G401.6 (cell line): Measurements from ENCODE around the gene XKR8.

Experiments
- FAIRE-seq: peaks from 2 replicates; lab custom pipeline; 2012; peaks lifted over from hg19 to GRCh38; lab: Jason Lieb, UNC

Gene XKR8

GRCh38 chr1:27959792-27960603, at the start of gene XKR8:
Gene XKR8 (plus strand): TSS chr1:27959973. CDS start chr1:27960070, 97 bp downstream.
- no peak for FAIRE-seq

- no peak for FAIRE-seq
Observed at GRCh38 chr1:27912429-27912828, 47.3 kb upstream of the XKR8 start.

GRCh38 chr1:27915082-27915575, 44.6 kb upstream of the XKR8 start:
- no peak for FAIRE-seq

GRCh38 chr1:27922272-27922671, 37.5 kb upstream of the XKR8 start:
- FAIRE-seq = no peak

- FAIRE-seq = no peak
Observed at GRCh38 chr1:27928216-27928954, 31.4 kb upstream of the XKR8 start.

GRCh38 chr1:27931184-27931583, 28.6 kb upstream of the XKR8 start:
- no peak for FAIRE-seq

GRCh38 chr1:27931759-27932158, 28.0 kb upstream of the XKR8 start:
- no peak for FAIRE-seq

GRCh38 chr1:27934818-27935549, 24.8 kb upstream of the XKR8 start, which contains the start of gene SMPDL3B:
Gene SMPDL3B (plus strand): TSS chr1:27935000. CDS start chr1:27935184, 184 bp downstream.
- FAIRE-seq = no peak

GRCh38 chr1:27935721-27936120, 24.1 kb upstream of the XKR8 start:
- FAIRE-seq = no peak

- FAIRE-seq = no peak
Observed at GRCh38 chr1:27936370-27936769, 23.4 kb upstream of the XKR8 start.

- no peak for FAIRE-seq
Observed at GRCh38 chr1:27937524-27937836, 22.3 kb upstream of the XKR8 start.

GRCh38 chr1:27938488-27938887, 21.3 kb upstream of the XKR8 start:
- no peak for FAIRE-seq

- no peak for FAIRE-seq
Observed at GRCh38 chr1:27940297-27940696, 19.5 kb upstream of the XKR8 start.

- no peak for FAIRE-seq
Observed at GRCh38 chr1:27940870-27941560, 18.8 kb upstream of the XKR8 start.

GRCh38 chr1:27941671-27942540, 17.9 kb upstream of the XKR8 start:
- FAIRE-seq = no peak

GRCh38 chr1:27945020-27945419, 14.8 kb upstream of the XKR8 start:
- FAIRE-seq = no peak

- FAIRE-seq = no peak
Observed at GRCh38 chr1:27949027-27949426, 10.7 kb upstream of the XKR8 start.

- no peak for FAIRE-seq
Observed at GRCh38 chr1:27951396-27951795, 8.4 kb upstream of the XKR8 start.

GRCh38 chr1:27952147-27952546, 7.6 kb upstream of the XKR8 start:
- no peak for FAIRE-seq

- no peak for FAIRE-seq
Observed at GRCh38 chr1:27954186-27954585, 5.6 kb upstream of the XKR8 start.

- FAIRE-seq = no peak
Observed at GRCh38 chr1:27955076-27955475, 4.7 kb upstream of the XKR8 start.
